GM19023 (cell line): ENCODE measurements around the gene NOL8.

ENCODE experiments used
- ATAC-seq: cut with Tn5 transposase; IDR thresholded peaks from one replicate; pipeline ENCODE4 v1.9.1; 2021; ENCODE audit warnings: mild to moderate bottlenecking, moderate library complexity; ENCODE audit not compliant: unreplicated experiment

Gene NOL8

GRCh38 chr9:92312887-92313623 is 12.1 kb downstream of the NOL8 start:
- ATAC-seq: no peak

GRCh38 chr9:92310562-92310961 is 14.6 kb downstream of the NOL8 start:
- ATAC-seq: no peak

- ATAC-seq: no peak
These were observed 16.3 kb downstream of the NOL8 start for GRCh38 chr9:92308893-92309292.

GRCh38 chr9:92300936-92301335 is 24.2 kb downstream of the NOL8 start:
- no peak for ATAC-seq

- ATAC-seq: no peak
These were observed 26.0 kb downstream of the NOL8 start for GRCh38 chr9:92299116-92299515.

- no peak for ATAC-seq
These were observed 27.1 kb downstream of the NOL8 start for GRCh38 chr9:92298036-92298435.

- ATAC-seq: no peak
These were observed 27.5 kb downstream of the NOL8 start for GRCh38 chr9:92297611-92298010.

GRCh38 chr9:92295827-92296258 is 29.3 kb downstream of the NOL8 start:
- ATAC-seq: no peak

GRCh38 chr9:92295240-92295790 is 29.8 kb downstream of the NOL8 start:
- no peak for ATAC-seq

- no peak for ATAC-seq
These were observed 30.9 kb downstream of the NOL8 start for GRCh38 chr9:92294297-92294676.

- peak; percentile 98 for ATAC-seq
These were observed 31.5 kb downstream of the NOL8 start, which contains the start of gene IARS1 for GRCh38 chr9:92293452-92294296. Gene IARS1, minus strand, starts transcription at chr9:92293697. Its CDS starts 4,278 bp downstream, at chr9:92289419.

GRCh38 chr9:92293075-92293354 is 32.1 kb downstream of the NOL8 start:
- ATAC-seq: no peak

GRCh38 chr9:92292338-92293074 is 32.6 kb downstream of the NOL8 start:
- ATAC-seq: no peak

GRCh38 chr9:92291577-92291976 is 33.6 kb downstream of the NOL8 start:
- ATAC-seq: no peak

- no peak for ATAC-seq
These were observed 34.2 kb downstream of the NOL8 start for GRCh38 chr9:92290785-92291429.

- no peak for ATAC-seq
These were observed 35.3 kb downstream of the NOL8 start for GRCh38 chr9:92289708-92290390.

GRCh38 chr9:92279302-92279701 is 45.8 kb downstream of the NOL8 start:
- no peak for ATAC-seq

- ATAC-seq: no peak
These were observed 47.0 kb downstream of the NOL8 start for GRCh38 chr9:92278110-92278509.

GRCh38 chr9:92276331-92277032 is 48.7 kb downstream of the NOL8 start:
- no peak for ATAC-seq

GRCh38 chr9:92275541-92275940 is 49.6 kb downstream of the NOL8 start:
- no peak for ATAC-seq
